HK-2 (cell line): ENCODE data around the gene COL24A1.
"Not testable (repeated sequence)": the region's sequence is repeated elsewhere in the genome, so short reads cannot be mapped to it uniquely, and the experiment has no call there.

Experiments
- DNase-seq: peaks from one replicate; pipeline ENCODE4 v3.0.0-alpha.2; 2018; ENCODE audit not compliant: unreplicated experiment

Gene COL24A1

DNA sequence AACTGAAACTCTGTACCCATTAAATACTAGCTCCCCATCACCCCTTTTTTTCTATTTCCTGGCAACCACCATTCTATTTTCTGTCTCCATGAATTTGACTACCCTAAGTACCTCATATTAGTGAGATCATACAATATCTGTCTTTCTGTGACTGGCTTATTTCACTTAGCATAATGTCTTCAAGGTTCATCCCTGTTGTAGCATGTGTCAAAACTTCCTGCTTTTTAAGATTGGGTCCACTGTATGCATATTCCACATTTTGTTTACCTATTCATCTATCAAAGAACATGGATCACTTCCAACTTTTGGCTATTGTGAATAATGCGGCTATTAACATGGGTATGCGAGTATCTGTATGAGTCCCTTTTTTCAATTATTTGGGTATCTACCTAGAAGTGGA, 266.7 kb downstream of the COL24A1 start:
- no peak for DNase-seq

DNA sequence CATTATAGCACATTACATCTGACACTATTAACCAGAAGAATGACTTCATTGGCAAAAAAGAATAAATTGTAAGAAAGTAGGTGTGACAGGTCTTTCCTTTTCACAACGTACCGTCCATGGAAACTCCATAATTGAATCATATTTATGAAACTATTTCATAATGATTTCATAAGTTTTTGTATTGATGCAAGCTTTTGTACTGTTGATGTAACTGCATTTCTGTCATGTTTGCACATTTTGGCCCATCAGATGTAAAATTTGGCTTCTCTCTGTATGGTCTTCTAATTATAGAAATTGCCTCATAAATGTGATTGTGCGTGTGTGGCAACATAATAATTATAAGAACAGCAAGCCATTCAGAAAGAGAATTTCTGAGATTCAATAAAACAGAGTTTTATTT, 267.7 kb downstream of the COL24A1 start:
- no peak for DNase-seq

DNA sequence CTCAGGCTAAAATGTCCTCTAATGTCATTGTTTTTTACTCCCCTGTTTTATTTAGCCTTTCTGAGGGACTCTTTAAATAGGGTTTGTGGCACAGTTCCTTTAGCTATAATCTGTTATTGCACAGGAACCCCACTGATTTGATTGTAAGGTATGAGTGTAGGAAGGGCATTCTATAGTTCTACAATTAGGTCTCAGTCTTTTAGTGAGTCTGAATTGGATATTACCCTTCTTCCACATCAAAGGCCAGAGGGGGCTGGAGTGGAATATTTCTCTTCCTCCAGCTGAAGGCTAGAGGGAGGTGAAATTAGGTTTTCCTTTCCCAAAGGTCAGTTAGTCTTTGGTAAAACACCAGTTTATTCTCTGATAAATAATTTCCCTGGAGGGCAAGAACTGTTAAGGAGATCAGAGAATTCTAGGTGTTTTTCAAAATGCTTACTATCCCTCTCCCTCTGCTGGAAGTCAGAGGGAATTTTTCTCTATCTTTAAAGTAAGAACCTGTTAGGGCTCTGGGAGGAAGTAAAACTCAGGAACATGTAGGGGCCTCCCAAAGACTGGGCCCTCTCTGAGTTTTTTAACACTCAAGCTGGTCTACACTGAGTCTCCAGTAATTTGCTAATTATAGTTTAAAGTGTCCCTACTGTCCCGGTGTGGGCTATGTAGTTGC, 272.1 kb downstream of the COL24A1 start:
- DNase-seq = no peak

DNA sequence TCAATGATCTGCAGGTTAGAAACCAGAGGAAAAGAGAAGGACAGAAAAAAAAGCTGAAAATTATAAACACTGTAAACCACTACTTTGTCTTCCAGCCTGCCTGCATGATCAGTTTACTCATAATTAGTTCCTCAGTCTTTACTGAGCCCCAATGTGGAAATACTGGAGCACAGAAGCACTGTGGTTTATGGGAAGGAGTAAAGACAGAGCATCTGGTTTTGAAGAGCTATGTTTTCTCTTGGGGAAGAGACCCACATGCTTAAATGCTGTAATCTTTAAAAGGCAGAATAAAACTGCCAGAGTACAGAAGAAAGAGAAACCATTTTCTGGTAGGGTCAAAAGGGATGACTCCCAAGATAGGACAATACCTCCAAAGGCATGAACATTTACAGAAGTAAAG, 289.4 kb downstream of the COL24A1 start:
- no peak for DNase-seq

DNA sequence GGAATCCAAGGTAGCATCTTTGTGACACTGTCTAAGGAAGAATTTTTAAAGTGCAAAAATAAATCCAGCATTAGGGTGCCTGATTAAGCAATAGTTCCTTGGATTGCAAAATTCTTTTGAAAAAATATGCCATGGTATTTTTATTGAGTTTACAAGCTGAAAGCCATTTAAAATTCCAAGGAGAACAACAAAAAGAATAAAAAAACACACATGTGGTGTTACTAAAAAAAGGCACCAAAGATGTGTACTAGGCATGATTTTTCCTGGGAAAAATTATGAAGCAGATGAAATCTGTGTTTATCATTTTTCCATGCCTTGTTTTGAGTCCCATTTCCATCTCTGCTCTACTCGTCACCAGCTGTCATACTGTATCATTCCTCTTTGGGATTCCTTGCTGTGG, 291.4 kb downstream of the COL24A1 start:
- no peak for DNase-seq

DNA sequence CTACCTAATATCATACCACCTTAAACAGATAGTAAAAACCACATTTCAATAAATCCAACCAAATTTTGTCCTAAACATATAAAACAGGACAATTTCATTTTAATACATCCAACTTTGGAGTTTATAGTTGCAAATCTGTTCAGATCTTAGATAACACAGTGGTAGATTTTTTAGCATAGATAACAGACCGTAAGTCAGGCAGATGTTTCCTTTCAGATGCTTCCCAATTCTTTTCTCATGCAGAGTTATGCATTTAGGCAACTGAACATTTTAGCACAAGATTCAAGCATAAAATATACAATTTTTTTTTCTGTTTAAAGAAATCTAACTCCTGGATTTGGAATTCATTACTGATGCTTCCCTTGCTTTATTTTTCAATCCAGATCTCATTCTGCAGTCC, 291.8 kb downstream of the COL24A1 start:
- DNase-seq = no peak

DNA sequence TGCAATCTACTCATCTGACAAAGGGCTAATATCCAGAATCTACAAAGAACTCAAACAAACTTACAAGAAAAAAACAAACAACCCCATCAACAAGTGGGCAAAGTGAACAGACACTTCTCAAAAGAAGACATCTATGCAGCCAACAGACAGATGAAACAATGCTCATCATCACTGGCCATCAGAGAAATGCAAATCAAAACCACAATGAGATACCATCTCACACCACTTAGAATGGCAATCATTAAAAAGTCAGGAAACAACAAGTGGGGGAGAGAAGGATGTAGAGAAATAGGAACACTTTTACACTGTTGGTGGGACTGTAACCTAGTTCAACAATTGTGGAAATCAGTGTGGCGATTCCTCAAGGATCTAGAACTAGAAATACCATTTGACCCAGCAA, 292.9 kb downstream of the COL24A1 start:
- not testable (repeated sequence) for DNase-seq

DNA sequence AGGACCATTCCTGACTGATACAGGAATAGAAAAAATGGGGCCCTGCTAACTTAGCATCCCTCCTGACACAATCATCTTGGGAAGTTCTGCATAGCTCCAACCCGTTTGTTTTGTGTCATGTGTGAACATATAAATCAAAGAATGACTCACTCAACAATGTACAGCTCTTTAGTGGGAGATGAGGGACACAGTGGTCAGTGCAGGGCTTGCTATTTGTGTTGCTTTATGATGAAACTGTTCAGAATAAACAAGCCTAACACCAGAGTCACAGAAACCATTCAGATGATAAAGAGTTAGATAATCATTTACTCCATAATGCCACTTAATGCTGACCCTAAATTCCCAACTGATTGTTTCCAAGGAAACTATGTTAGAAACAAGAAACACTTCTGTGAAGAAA, 294.1 kb downstream of the COL24A1 start:
- DNase-seq = no peak

DNA sequence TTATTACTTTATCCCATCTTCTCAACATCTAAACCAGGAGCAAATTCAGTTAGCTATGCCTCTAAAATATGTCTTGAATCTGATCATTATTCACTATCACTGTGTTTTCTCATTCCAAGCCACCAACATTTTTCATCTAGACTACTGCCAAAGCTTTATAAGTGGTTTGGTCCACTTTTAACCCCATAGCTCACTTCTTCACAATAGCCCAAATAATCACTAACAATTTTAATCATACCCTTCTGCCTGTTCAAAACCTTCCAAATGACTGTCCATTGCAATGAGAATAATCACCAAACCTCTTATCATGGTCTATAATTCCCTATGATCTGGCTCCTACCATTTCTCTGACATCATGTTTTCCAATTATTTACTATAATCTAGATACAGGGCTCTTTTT, 298.6 kb downstream of the COL24A1 start:
- no peak for DNase-seq

DNA sequence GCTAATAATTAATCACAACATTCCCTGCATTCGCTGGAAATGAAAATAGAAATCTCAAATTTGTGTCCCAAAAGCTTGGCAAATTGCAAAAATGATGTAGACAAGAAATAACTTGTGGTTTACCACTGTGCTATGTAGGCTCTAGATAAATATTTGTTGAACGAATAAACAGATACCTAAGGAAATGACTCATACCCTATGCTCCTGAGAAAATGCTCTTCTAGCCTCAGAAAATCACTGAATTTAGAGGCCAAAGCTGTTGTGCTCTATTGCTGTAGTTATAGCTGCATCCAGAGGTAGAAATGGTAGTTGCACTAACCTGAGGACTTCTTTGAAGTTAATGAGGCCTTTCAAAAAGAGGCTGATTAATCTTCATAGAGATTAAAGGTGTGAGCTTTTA, 306.3 kb downstream of the COL24A1 start:
- no peak for DNase-seq

DNA sequence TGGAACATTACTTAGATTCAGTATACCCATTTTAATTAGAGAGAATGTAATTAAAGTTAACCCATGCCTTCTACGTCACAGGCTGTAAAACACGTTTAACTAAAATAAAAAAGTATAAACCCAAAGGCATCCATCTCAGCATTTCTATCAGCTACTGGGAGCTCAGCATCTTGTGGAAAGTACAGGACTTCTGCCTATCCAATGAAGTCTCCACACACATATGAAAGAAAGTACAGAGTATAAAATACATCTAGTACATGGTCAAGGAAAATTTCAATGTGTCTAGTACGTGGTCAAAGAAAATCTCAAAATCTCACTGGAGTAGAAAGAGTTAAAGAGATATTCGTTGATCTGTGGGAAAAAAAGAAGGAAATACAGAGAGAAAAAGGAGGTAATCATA, 306.9 kb downstream of the COL24A1 start:
- no peak for DNase-seq

DNA sequence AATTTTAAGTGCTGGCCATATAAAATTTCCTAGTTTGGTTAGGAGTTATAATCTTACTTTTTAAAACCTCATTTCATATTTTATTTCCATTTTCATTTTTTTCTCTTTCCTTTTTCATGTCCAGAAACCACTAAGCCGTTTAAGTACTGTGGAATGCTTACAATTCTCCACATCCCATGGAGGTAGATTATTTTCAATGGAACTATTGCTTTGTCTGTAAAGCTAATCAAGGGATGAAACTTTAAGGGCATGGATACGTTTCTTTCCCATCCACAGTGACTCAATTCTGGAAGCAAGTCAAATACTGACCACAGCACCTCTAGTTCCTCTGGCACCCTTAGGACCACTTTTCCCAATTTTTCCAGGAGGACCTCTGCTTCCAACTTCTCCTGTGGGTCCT, 309.2 kb downstream of the COL24A1 start:
- DNase-seq = no peak

DNA sequence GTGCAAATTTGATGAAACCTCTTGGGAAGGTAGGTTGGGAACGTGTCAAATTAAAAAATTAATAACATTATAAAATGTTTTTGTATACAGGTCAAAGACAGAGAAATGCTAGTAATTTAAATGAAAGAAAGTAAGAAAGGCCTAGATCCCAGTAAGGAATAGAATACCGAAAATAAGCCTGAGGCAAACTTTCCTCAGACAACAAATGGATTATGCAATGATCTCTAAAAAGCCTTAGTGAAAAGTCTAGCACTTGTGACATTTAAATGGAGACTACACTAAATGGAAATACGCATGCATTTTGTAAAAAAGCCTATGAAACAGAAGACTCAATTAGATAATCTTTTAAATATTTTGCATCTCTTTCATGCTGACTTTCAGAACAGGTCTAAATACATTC, 309.9 kb downstream of the COL24A1 start:
- DNase-seq = no peak

DNA sequence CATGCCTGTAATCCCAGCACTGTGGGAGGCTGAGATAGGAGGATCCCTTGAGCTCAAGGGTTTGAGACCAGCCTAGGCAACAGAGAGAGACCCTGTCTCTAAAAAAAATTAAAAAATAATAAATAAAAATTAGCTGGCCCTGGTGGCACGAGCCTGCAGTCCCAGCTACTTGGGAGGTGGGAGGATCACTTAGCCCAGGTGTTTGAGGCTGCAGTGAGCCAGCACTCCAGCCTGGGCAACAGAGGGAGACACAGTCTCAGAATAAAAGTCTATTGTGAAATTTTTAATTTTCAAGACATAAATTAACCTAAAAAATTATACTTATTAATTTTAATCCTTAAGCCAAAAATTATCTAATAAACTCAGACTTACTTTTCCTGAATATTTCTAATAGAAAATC, 317.1 kb downstream of the COL24A1 start:
- no peak for DNase-seq

DNA sequence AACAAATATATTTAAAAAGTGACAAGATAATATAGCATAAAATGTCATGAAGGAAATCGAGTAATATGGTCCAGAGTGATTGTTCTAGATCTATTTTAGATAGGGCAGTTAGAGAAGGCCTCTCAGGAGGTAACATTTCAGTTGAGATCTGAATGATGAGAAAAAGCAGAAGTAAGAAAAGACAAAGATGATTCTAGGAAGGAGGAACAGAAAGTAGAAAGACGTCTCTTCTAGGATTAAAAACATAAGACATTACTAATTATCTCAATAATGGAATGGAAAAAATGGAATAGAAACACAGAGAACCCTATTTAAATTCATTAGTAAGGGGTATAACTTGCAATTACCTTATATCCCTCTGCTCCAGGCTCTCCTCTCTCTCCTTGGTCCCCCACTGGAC, 318.3 kb downstream of the COL24A1 start:
- no peak for DNase-seq

DNA sequence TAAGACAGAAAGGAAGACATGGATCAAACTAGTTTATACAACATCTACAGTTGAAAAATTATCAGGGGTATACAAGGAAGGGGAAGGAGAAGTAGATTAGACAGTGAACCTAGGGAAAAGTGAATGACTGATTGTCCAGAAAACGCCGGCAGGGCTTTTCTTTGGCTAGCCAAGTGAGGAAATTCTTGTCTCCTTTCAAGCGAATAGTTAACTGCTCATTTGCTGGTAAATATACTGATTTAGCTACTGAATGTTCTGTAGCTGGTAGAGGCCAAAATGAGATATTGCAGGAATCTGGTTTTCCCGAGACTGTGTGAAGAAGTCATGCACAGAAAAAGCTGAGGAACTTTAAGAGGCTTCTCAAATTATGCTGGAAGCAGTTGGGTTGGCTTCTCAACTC, 319.8 kb downstream of the COL24A1 start:
- no peak for DNase-seq

DNA sequence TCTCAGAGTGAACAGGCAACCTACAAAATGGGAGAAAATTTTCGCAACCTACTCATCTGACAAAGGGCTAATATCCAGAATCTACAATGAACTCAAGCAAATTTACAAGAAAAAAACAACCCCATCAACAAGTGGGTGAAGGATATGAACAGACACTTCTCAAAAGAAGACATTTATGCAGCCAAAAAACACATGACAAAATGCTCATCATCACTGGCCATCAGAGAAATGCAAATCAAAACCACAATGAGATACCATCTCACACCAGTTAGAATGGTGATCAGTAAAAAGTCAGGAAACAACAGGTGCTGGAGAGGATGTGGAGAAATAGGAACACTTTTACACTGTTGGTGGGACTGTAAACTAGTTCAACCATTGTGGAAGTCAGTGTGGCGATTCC, 323.4 kb downstream of the COL24A1 start:
- DNase-seq = not testable (repeated sequence)

DNA sequence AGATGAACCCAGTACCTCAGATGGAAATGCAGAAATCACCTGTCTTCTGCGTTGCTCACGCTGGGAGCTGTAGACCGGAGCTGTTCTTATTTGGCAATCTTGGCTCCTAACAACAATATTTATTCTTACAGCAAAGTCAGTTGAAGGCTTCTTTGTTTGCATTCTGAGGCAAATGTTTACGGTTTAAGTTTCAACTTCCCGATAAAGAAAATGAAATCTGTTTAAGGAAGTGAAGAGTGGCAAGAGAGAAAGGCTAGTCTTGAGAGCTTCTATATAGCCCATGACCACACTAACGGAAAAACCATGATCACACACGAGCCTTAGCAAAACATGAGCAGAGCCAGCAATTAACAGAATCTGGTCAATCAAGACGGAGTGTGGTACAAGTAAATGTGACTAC, 325.7 kb downstream of the COL24A1 start:
- no peak for DNase-seq

DNA sequence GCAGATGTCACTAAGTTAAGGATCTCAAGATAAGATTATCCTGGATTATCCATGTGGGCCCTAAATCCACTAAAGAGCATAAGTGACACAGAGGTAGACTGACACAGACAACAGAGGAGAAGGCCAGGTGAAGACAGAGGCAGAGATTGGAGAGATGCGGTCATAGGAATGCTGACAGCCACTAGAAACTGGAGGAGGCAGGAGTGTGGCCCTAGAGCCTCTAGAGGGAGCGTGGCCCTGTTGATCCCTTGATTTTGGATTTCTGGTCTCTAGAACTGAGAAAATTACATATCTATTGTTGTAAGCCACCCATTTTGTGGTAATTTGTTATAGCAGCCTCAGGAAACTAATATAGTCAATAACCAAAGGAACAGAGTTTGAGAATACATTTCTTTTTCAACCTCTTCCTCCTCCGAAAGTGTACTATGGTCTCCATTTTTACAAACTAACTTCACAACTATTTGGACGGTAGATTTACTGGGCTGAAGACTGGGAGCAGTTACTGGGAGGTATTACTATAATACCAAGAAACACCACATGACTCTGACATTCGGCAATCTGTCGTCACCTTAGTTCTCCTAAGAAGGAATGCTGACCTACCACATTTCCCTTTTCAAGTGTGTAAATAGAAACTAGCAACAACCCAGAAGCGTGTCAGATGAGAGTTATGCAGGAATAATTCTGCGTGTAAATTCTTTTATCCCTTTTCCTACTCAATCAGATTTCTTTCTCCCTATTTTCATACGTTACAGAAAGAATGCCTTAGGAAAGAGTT, 332.3 kb downstream of the COL24A1 start:
- no peak for DNase-seq

DNA sequence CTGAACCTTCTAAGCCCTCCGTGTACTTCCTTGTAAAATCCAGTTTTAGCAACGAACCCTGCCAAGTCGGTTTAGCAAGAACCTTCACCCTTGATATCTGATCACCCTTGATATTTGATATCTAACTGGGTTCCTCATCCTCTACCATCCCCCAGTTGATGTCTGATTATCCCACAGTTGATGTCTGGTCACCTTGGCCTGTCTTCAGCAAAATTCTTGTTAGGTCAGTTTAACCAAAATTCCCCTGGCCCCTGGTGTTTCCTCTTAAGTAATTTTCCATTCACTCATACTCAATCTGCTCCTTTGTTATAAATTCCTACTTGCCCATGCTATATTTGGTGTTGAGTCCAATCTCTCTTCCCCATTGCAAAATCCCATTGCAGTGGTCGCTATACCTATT, 333.9 kb downstream of the COL24A1 start:
- no peak for DNase-seq

DNA sequence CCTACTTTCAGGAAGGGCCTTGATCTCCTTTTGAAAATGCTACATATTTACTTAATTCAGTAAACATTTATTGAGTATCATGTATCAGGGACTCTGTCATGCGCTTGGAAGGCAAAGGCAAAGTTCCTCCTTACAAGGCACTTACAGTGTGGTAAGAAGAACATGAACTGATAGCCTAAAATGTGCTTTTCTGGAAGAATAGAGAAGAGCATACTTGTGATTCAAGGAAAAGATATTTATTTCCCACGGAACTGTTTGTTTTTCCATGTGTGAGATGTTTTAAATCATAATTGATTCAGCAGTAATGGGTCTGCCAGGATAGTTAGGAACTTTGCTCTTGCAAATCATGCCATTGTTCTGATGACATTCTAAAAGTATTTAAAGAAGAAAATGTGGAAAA, 338.2 kb downstream of the COL24A1 start:
- DNase-seq = no peak

DNA sequence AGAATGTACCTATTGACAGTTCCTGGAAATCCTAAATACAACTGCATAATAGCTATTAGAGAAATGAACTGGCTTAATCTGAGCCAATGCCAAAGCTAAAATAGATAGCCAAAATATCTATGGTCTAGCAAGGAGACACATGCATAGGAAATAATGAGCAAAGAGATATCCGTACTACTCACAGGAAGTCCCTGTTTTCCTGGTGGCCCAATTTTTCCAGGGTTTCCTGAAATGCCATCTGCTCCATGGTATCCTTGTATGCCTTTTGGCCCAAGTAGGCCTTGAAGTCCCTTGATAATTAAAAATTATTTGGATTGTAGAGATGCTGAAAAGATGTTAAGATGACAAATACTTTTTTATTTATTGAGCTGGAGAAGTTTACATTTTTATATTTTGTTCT, 340.0 kb downstream of the COL24A1 start:
- no peak for DNase-seq

DNA sequence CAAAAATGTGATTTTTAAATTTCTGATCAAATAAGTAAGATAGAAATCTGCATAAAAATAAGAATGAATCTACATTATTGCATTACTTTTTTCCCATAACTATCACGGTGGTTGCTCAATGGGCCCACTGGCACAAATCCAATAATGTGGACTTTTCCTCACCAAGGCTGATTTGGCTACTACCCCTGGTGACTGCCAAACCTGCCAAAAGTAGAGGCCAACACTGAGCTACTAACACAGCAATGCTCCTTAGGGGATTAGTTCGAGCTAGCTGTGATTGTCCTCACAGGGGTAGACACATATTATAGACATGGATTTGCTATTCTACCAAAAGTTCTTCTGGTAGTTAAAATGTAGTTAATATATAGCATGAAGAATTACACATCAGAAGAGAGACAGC, 340.7 kb downstream of the COL24A1 start:
- DNase-seq = no peak
